Stimulated activated CD4-positive, alpha-beta T cell treated with anti-CD3 and anti-CD28 coated beads, Interleukin-12 subunit alpha, Interleukin-12 subunit beta, amount 100 ng/mL, for 24 hours (primary cell): Measurements from ENCODE around the gene SPO11.
"Not testable (repeated sequence)": the region's sequence is repeated elsewhere in the genome, so short reads cannot be mapped to it uniquely, and the experiment has no call there.

Experiments used
- DNase-seq, 2 experiments: peaks; one replicate each; pipeline ENCODE4 v3.0.0-alpha.2; 2020; ENCODE audit warnings: low read depth in 2 of 2

SPO11 gene

DNA sequence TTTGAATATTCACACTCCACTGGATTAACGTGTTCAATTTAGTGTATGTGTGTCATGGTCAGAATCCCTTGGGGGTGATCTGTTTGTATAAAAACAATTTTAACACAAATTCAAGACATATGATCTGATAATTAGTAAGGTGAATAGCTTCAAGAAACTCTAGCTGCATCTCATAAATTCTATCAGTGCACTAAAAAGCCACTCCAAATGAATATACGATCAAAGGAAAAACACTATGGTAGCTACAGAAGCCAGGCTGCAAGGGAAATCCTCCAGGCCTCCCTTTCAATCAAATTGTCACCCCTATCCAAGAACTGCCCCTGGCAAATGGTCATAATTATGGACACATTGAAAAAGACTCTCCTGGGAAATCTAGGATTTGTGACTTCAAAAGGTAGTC, 12.1 kb downstream of the SPO11 start:
- DNase-seq: no peak

DNA sequence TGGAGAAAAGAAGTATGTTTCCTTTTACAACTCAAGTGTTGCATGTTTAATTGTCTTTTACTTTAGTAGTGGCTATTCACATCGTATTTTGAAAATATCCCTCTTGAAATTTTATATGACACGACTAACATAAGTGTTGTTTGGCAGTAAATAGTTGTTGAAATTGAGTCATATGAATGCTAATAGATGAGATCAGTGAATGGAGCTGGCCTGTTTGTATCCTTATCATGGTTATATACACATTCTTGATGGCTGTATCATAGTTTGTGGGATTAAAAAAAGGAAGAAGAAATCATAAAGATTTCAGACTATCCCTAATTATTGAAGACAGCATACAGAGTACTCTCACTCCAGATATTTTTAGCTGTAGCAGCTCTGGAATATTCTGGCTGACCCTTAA, 13.2 kb downstream of the SPO11 start:
- no peak for DNase-seq

DNA sequence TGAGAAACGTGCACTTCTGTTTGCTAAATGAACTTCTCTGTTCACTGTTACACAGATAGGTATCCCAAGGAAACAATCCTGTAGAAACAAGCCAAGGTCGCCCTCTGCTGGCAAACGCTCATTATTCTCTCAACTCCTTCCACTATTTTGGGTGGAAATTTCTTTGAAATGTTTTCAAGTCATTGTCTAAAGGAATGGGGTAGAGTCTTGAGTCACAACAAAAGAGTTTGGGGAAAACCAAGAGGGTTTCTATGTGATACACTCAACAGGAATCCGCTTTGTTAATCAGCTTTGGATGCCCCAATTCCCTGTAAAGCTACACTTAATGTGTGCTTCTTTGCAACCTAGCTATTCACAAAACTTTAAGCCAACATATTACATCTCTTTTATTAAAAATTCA, 16.9 kb downstream of the SPO11 start:
- peak; percentile 35 to 71 for DNase-seq

DNA sequence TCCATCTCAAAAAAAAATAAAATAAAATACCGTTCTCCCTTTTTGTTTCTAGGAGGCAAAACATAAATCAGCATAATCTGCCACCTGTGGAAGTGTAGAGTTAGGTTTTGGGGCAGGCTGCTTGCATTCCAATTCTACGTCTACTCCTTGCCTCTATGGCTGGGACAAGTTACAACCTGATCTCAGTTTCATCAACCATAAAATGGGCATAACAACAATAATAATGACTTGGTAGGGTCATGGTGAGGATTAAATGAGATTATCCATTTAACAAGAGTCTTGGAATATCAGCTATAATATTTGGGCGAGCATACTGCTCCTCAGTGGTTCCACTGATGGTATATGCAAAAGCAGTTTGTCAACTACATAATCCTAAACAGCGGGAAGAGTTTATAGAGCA, 17.8 kb downstream of the SPO11 start:
- no peak for DNase-seq

DNA sequence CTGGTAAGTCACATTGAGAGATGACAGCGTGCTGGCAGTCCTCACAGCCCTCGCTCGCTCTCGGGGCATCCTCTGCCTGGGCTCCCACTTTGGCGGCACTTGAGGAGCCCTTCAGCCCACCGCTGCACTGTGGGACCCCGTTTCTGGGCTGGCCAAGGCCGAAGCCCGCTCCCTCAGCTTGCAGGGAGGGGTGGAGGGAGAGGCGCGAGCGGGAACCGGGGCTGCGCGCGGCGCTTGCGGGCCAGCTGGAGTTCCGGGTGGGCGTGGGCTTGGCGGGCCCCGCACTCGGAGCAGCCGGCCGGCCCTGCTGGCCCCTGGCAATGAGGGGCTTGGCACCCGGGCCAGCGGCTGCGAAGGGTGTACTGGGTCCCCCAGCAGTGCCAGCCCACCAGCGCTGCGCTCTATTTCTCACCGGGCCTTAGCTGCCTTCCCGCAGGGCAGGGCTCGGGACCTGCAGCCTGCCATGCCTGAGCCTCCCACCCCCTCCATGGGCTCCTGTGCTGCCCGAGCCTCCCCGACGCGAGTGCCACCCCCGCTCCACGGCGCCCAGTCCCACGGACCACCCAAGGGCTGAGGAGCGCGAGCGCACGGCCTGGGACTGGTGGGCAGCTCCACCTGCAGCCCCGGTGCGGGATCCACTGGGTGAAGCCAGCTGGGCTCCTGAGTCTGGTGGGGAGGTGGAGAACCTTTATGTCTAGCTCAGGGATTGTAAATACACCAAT, 18.8 kb downstream of the SPO11 start:
- not testable (repeated sequence) for DNase-seq

DNA sequence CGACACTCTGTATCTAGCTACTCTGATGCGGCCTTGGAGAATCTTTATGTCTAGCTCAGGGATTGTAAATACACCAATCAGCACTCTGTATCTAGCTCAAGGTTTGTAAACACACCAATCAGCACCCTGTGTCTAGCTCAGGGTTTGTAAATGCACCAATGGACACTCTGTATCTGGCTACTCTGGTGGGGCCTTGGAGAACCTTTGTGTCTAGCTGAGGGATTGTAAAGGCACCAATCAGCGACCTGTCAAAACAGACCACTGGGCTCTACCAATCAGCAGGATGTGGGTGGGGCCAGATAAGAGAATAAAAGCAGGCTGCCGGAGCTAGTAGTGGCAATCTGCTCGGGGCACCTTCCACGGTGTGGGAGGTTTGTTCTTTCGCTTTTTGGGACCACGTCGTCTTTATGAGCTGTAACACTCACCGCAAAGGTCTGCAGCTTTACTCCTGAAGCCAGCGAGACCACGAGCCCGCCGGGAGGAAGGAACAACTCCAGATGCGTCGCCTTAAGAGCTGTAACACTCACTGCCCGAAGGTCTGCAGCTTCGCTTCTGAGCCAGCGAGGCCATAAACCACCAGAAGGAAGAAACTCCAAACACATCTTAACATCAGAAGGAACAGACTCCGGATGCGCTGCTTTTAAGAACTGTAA, 19.4 kb downstream of the SPO11 start:
- not testable (repeated sequence) for DNase-seq

DNA sequence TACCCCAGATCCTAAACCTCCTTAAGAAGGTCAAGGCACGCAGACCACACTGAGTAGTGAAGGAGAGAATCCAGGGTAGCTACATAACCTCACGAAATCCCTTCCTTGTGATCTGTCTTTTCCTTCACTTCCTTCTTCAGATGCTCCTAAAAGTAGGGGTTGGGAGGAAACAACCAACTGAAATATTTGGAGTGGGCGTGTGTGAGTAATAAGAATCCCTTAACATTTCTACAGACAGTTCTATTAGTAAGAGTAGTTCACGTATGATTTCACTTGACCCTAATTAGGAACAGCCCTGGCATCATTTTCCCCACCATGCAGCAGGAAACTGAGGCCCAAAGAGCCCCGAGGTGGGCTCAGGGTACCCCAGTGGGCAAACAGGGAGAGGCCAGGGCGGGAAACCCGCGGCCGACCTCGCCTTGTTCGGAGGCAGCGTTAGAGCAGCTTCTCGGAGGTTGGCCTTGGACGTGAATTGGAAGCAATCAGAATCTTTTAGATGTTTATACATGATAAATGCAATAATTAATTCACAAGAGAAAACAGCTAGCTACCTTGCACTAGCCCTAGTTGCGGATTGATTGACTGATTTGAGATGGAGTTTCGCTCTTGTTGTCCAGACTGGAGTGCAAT, 20.6 kb downstream of the SPO11 start:
- DNase-seq: no peak

DNA sequence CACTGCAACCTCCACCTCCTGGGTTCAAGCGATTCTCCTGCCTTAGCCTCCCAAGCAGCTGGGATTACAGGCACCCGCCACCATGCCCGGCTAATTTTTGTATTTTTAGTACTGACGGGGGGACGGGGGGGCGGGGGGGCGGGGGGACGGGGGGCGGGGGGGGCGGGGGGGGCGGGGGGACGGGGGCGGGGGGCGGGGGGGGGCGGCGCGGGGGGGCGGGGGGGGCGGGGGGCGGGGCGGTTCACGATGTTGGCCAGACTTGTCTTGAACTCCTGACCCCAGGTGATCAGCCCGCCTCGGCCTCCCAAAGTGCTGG, 21.1 kb downstream of the SPO11 start:
- DNase-seq: not testable (repeated sequence)

DNA sequence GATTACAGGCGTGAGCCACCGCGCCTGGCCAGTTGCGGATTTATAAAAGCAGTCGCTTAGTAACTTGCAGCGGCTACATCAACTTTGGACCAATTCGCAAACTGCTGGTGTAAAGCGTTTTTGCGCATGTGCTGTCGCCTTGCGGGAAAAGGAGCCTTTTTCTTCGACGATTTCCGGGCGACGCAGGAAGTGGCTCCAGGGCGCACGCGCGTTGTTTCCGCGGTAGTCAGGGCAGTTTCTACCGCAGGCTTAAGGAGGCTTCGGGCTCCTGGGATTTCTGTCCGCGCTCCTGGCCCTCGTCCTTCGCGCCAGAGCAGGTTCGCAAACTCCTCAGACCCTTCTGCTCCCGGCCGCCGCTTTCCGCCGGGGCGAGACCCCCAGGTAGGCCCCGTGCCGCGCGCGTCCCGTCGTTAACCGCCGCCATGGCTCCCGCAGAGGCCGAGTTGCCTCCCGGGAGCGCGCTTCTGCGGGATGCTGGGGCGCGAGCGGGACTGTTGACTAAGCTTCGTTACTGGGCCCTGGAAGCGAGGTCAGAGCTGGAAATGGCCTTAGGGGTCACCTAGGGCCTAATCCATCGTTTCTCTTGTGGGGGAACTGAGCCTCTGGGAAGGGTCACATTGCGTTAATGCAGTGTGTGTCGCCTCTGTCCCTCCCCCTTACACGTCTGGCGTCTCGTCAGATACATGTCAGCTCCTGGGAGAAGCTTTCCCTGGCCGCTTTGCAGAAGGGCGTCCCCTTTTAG, 21.6 kb downstream of the SPO11 start, which contains the start of gene RAE1:
Gene RAE1, plus strand, starts transcription at position 214 of the 742 bp plus-strand sequence. CDS start 2,784 bp downstream, outside the sequence.
- peak; percentile 81 to 86 for DNase-seq

DNA sequence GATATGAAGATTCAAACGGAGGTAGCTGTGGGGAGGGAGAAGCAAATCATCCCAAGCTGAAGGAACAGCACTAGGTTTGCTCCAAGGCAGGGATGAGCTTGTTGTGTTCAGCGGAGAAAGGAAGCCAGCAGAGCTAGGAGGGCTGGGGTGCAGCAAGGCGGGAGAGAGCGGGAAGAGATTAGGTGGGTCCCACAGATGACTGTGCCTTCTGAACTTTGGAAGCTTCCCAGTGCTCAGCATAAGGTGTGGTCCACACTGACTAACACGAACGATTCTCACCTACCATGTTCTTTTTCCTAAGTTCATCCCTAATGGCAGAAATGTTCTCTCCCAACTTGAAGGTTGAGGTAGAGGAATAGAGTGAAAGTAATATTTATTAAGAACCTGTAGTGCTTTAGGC, 22.7 kb downstream of the SPO11 start:
- no peak for DNase-seq

DNA sequence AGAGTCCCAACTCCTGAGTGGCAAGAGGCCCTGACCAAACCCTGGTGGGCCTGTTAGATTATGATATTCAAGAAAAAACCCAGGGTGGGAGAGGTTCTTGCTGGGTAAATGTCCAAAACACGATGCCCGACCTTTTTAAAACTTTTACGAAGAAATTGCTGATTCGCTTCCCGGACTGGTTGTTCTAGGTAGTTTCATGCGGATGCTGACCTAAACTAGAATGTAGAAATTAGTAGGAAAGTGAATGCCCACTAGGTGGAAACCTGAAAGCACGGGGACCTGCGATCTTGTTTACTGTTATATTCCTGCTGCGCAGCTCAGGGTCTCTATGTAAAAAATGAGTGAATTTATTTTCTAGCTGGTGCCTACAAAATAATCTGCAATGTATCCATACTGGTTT, 23.7 kb downstream of the SPO11 start:
- DNase-seq: no peak

DNA sequence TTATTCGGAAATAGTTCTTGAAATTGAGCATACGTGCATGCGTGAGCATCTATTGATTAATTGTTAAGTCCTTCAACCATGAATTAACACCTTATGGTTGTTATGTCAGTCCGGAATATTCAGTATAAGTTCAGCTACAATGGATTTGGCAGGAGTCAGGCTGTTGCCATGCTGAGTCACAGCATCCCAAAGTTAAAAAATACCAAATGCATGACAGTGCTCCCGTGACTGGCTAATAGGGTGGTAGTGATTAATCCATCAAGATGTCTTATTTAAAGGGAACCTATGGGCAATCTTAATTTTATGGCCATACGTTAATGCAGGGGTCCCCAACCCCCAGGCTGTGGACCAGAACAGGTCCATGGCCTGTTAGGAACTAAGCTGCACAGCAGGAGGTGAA, 31.9 kb downstream of the SPO11 start:
- no peak for DNase-seq

DNA sequence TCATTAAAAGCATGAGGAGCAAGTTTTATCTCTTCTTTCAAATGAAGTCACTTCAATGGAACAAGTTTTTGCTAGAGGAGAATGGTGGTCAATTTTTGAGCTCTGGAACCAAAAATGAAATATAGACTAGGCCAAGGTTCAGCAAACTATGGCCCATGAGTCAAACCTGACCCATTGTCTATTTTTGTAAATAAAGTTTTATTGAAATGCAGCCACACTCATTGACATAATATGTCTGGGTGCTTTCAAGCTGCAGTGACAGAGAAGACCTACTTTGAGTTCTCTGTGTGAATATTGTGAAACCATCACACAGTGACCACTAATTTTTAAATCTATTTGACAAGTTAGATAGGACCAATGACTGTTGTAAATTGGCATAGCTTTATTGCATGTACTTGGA, 34.8 kb downstream of the SPO11 start:
- no peak for DNase-seq

DNA sequence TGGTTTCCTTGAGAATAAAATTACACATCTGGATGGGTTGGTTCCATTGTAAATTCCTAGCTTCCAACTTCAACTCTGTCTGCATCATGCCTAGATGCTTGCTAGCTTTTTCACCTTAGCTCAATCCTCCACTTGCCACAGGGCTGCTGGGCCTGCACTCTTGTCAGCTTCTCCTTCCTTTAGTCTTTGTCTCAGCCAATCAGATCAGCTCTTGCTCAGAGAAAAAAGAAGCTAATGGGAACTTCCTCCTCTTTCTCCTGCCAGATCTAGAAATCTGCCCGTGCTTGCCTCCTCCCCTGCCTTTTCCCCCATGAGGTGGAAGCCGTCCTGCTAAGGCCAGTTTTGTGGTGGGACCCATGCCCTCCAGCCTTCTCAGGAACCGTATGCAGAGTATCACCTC, 40.0 kb downstream of the SPO11 start:
- DNase-seq: no peak

DNA sequence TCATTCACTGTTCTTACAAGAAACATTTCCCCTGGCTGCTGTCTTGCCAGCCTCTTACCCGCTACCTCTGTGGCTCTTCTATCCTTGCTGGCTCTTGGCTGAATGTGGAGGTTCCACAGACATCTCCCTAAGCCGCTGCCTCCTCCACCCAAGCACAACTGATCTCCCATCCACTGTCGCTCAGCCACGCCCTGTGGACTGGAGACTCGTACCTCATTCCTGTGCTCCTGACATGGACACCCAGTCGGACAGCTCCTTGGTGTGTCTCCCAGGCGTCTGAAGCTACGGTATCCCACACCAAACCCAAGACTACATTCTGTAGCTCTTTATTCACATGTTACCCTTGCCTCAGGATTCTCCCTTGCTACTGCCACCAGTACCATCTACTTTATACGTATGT, 40.7 kb downstream of the SPO11 start:
- no peak for DNase-seq

DNA sequence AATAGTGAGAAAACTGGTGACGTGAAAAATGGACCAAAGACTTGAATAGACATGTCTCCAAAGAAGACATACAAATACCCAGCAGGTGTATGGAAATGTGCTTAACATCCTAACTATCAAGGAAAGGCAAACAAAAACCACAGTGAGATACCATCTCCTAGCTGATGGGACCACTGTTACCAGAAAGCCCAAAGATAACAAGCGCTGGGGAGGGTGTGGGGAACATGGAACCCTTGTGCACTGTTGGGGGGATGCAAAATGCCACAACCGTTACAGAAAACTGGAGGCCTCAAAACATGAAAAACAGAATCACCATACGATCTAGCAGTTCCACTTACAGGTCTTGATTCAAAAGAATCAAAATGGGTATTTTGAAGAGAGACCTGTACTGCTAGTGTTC, 41.8 kb downstream of the SPO11 start:
- DNase-seq: no peak

DNA sequence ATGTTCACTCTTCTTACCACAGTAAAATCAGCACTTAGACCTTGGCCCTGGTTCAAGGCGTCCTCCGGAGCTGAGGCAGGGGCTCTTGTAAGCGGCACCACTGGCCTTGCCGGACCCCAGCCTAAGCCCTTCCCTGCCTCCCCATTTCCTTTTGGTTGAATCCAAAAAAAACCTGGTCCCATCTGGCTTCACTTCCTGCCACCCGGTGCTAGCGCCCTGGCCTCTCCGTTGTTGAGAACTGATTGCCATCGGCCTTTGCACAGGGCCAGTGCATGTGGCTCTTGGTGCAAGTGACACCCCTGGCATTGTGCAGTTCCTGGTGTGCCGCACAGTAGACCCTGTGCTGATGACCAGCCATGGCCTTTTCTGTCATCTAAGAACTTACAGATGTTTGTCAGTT, 42.6 kb downstream of the SPO11 start:
- no peak for DNase-seq

DNA sequence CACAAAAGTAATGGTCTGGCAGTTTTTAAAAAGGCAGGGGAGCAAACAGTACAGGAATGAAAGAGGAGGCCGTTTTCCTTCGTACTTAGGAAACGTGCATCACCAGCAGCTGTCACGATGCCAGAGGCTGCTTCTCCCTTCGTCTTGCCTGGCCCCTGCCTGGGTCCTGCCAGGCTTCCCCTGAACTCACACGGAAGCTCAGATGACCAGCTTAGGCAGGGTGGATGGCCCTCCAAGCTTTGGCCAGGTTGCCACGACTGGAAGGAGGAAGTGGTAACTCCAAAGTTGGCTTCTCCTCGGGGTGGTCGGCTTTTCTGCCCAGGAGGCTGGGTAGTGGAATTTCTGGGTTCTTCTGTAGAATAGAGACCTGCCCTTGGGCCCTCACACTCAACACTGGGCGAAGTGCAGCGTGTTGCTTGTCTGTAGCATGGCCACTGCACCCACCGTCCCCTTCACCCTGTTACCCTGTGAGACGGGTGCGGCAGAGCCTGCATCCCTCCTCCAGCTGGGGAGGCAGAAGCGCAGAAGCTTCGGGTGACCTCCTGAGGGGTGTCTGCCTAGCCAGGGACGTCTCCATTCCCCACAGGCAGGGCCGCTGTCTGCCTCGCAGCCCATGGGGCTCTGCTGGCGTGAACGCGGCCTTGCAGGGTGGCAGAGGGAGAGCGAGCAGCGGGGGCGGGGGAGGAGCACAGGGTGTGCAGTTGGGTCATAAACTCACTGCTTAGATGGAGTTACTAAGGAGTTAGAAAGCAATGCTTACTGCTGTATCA, 43.2 kb downstream of the SPO11 start:
- no peak for DNase-seq

DNA sequence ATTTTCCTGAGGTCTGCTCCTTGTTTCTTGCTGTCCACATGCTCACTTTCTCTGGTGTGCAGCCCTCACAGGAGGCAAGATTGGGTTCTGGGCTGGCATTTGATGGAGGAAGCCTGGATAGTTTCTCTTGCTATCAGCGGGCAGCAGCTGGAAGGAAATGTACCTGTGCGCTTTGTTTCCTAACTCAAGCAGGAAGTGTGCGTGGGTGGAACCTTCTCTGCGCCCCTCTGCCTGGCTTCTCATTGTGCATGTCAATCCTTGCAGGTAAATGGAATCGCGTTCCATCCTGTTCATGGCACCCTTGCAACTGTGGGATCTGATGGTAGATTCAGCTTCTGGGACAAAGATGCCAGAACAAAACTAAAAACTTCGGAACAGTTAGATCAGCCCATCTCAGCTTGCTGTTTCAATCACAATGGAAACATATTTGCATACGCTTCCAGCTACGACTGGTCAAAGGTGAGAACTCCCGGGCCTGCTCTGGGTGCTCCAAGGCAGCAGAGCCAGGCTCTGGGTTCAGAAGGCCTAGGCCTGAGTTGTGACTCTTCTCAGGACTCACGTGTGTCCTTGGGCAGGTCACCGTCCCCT, 44.8 kb downstream of the SPO11 start:
- no peak for DNase-seq

DNA sequence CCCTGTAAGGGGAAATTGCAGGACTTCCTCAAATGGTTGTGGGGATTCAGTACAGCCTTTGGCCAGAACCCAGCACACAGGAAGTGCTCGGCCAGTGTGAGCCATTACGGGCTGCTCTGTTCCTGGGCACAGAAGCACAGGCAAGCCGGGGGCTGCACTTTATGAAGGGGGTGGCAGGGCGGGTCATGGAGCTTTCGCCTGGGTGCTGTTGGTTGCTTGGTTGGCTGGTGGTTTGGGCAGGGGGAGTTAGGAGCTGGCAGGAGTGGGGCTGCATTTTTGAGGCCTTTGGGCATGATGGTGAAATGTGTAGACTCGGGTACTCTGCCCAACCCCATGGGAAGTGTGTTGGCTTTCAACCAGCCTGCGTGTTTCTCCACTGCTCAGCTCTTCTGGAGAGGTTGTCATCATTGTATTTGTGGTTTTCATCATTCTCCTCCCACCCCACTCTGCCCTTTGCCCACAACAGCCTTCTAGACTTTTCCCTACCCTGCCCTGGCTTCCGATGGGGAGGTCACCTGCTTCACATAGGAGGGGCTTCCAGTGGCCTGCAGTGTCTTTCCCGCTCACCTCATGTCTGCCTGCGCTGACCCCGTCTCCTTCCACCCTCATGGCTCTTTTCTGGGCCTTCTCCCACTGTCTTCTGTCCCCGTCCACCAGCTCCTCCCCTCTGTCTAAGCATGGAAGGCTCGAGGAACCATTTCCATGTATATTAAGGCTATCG, 45.5 kb downstream of the SPO11 start:
- DNase-seq: no peak
